Psoas muscle (tissue), 8 donors: Measurements from ENCODE around the gene ALK. TPM values are rescaled to one million over a fixed set of nuclear protein-coding genes. Genes with fewer than 3 reads are reported as not detected.

Experiments
- ATAC-seq, 4 donors: fragments of 200-7000 bp; cut with Tn5 transposase; one replicate each; pipeline ENCODE4 v1.9.1; 2020; ENCODE audit warnings: moderate library complexity in 3 of 4, mild to moderate bottlenecking in 2 of 4
- DNase-seq, 2 donors: peaks; one replicate each; pipeline ENCODE4 v3.0.0-alpha.2; 2020
- H3K27ac ChIP-seq: fragments of 200-600 bp; one replicate; pipeline ENCODE4 v1.8.0; 2022
- H3K27me3 ChIP-seq, 3 donors: fragments of 200-600 bp in 1 of 3; one replicate each; pipeline versions ENCODE4 v1.6.1 to v1.8.0; 2013 to 2022; ENCODE audit warnings: low read length in 2 of 3, mild to moderate bottlenecking in 2 of 3, moderate library complexity in 1 of 3; ENCODE audit not compliant: insufficient read depth in 3 of 3
- H3K36me3 ChIP-seq, 2 donors: fragments of 200-600 bp in 1 of 2; one replicate each; pipeline versions ENCODE4 v1.6.1 to v1.8.0; 2013 to 2022; ENCODE audit warnings: low read depth in 1 of 2, mild to moderate bottlenecking in 1 of 2, moderate library complexity in 1 of 2; ENCODE audit not compliant: insufficient read depth in 1 of 2
- H3K4me1 ChIP-seq: fragments of 200-600 bp; one replicate; pipeline ENCODE4 v1.8.0; 2022
- H3K4me3 ChIP-seq: fragments of 200-600 bp; one replicate; pipeline ENCODE4 v1.8.0; 2022; ENCODE audit warnings: mild to moderate bottlenecking
- H3K9me3 ChIP-seq: fragments of 200-600 bp; one replicate; pipeline ENCODE4 v1.8.0; 2022
- WGBS, 3 donors: extraction: QIAGEN DNeasy Blood & Tissue Kit; methylation state at CpG; one replicate each; pipeline versions ENCODE4 v1.1.6 to v1.1.7; 2013; 5-methylcytosine and 5-hydroxymethylcytosine counted together
- intact Hi-C, 2 donors: fragments of 100-400 bp; cut with DNase I; formaldehyde crosslinking; loops; one replicate each; pipeline versions ENCODE4 v1.11.0 to v1.14.2; 2022
- polyA plus RNA-seq, 3 donors: library from polyadenylated mRNA; stranded (reverse); fragments of 200-250 nt; gene quantifications; one replicate each; pipeline ENCODE4 v1.2.3, GENCODE V29; 2013
- total RNA-seq, 4 donors: library from RNA; stranded (reverse); fragmentation: NEBNext Ultra II Directional in 2 of 4; extraction: Animal tissue kit (Norgen Biotek cat#: 25700) in 2 of 4; gene quantifications; one replicate each; pipeline versions ENCODE4 v1.2.1 to v1.2.4, GENCODE V29; 2021 to 2023
- TF ChIP-seq, protein P1 (sequence below): fragments of 200-600 bp; IDR thresholded peaks from one replicate; pipeline ENCODE4 v1.8.0; 2022; ENCODE audit warnings: antibody characterized with exemption
- donor health status: healthy with polysubstance abuse.
- donor health status: DM: no; HTN: no; CAD: no; lungs with moderate emphysema.
- donor health status: Bipolar disorder and iron deficiency.
- donor health status: healthy.
- donor health status: DM: yes; HTN: yes; CAD: no.
- donor health status: DM: no; HTN: no; CAD: no.
- donor health status: DM: no; HTN: no; CAD: no.
- donor health status: DM: yes; HTN: yes; CAD: no.

ALK gene
- total and polyA plus RNA-seq, 7 donors, result 0.03 to 0.32 (median 0.08) TPM; not detected in 2

- Histone ChIP-seq H3K36me3 (no peaks in the 10 kb centered on the region), H3K4me3 (no peak overlapping the region), H3K27ac (no peak overlapping the region), H3K27me3 (no peaks in the 10 kb centered on the region), H3K9me3 (no peaks in the 10 kb centered on the region), H3K4me1 (peaks cover under 1% of the 10 kb centered on the region)
- DNase-seq, result no peak
- 93 to 97% (median 95%) methylated on average over 10 of the region's 10 CpGs for WGBS, 3 donors
- intact Hi-C loops, result no loop called here
- TF ChIP-seq, protein P1, sequence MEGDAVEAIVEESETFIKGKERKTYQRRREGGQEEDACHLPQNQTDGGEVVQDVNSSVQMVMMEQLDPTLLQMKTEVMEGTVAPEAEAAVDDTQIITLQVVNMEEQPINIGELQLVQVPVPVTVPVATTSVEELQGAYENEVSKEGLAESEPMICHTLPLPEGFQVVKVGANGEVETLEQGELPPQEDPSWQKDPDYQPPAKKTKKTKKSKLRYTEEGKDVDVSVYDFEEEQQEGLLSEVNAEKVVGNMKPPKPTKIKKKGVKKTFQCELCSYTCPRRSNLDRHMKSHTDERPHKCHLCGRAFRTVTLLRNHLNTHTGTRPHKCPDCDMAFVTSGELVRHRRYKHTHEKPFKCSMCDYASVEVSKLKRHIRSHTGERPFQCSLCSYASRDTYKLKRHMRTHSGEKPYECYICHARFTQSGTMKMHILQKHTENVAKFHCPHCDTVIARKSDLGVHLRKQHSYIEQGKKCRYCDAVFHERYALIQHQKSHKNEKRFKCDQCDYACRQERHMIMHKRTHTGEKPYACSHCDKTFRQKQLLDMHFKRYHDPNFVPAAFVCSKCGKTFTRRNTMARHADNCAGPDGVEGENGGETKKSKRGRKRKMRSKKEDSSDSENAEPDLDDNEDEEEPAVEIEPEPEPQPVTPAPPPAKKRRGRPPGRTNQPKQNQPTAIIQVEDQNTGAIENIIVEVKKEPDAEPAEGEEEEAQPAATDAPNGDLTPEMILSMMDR, result no peak
- ATAC-seq, result no peak
Measured at GRCh38 chr2:29591600-29591999, 329.8 kb downstream of the ALK start.

GRCh38 chr2:29590211-29590610, 331.2 kb downstream of the ALK start:
- DNase-seq (no peak), ATAC-seq (no peak)
- intact Hi-C loops, result no loop called here
- H3K27me3 ChIP-seq, result no peaks in the 10 kb centered on the region
- TF ChIP-seq, protein P1, result no peak
- 72 to 87% (median 85%) methylated on average over 7 of the region's 7 CpGs for WGBS, 3 donors
- H3K36me3 ChIP-seq, result no peaks in the 10 kb centered on the region
- no peak overlapping the region for H3K27ac ChIP-seq
- no peaks in the 10 kb centered on the region for H3K4me1 ChIP-seq
- H3K9me3 ChIP-seq, result no peaks in the 10 kb centered on the region
- H3K4me3 ChIP-seq, result no peak overlapping the region

- Histone ChIP-seq H3K9me3 (no peaks in the 10 kb centered on the region), H3K36me3 (no peaks in the 10 kb centered on the region), H3K4me1 (no peaks in the 10 kb centered on the region), H3K4me3 (no peak overlapping the region), H3K27ac (no peak overlapping the region), H3K27me3 (no peaks in the 10 kb centered on the region)
- no peak for DNase-seq
- WGBS, 3 donors, result 61 to 82% (median 65%) methylated on average over 5 of the region's 5 CpGs
- no peak for ATAC-seq
- TF ChIP-seq, protein P1, result no peak
- intact Hi-C loops, result no loop called here
Measured at GRCh38 chr2:29589440-29590103, 331.8 kb downstream of the ALK start.

GRCh38 chr2:29587402-29588190, 333.8 kb downstream of the ALK start:
- Histone ChIP-seq H3K4me3 (no peak overlapping the region), H3K9me3 (no peaks in the 10 kb centered on the region), H3K27ac (no peak overlapping the region), H3K4me1 (no peaks in the 10 kb centered on the region), H3K36me3 (no peaks in the 10 kb centered on the region), H3K27me3 (no peaks in the 10 kb centered on the region)
- ATAC-seq, result no peak
- intact Hi-C loops, result no loop called here
- TF ChIP-seq, protein P1, result no peak
- WGBS, 3 donors, result 77 to 82% (median 80%) methylated on average over 5 of the region's 5 CpGs
- no peak for DNase-seq
